NCI-H1436 (cell line): ENCODE results near the gene STX18.
"Not testable (repeated sequence)": the region's sequence is repeated elsewhere in the genome, so short reads cannot be mapped to it uniquely, and the experiment has no call there.

ENCODE experiments used
- DNase-seq: peaks from one replicate; lab custom pipeline; 2025; lab: John Stamatoyannopoulos, UW

Gene STX18

GRCh38 chr4:4437798-4438470 is 103.9 kb downstream of the STX18 start:
- DNase-seq, result no peak

GRCh38 chr4:4436244-4436823 is 105.5 kb downstream of the STX18 start:
- no peak for DNase-seq

GRCh38 chr4:4433941-4434340 is 107.9 kb downstream of the STX18 start:
- DNase-seq, result no peak

- DNase-seq, result no peak
Measured at GRCh38 chr4:4432341-4433125, 109.3 kb downstream of the STX18 start.

DNA sequence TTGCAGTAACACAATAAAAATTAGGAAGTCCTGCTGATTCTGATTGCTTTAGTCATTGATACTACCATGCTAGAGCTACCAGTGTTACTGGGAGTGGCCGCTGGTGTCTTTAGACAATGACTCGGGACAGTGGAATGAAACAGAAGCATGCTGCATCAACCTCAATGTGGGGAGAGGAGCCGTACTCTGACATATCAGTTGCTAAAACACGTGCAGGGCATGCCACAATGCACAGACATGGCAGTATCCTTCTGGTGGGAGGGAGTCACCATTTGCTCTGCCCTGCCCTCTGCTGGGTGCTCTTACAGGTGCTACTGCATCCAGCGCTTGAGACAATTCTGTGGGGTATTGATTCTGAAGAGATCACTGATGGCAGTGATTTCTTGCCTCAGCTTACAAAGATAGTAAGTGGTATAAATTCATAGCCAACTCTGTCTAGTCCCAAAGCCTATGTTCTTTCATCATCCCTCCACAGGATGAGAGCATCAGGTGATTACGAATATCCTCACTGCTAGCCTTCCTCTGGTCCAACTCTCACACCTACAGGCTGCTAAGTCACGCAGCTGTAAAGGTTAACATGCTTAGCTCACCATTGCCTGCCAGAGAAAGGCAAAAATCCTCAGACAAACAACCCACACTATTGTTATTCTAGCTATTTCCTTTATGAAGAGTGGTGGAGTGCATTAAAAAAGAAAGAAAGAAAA is 111.2 kb downstream of the STX18 start:
- DNase-seq, result no peak

DNA sequence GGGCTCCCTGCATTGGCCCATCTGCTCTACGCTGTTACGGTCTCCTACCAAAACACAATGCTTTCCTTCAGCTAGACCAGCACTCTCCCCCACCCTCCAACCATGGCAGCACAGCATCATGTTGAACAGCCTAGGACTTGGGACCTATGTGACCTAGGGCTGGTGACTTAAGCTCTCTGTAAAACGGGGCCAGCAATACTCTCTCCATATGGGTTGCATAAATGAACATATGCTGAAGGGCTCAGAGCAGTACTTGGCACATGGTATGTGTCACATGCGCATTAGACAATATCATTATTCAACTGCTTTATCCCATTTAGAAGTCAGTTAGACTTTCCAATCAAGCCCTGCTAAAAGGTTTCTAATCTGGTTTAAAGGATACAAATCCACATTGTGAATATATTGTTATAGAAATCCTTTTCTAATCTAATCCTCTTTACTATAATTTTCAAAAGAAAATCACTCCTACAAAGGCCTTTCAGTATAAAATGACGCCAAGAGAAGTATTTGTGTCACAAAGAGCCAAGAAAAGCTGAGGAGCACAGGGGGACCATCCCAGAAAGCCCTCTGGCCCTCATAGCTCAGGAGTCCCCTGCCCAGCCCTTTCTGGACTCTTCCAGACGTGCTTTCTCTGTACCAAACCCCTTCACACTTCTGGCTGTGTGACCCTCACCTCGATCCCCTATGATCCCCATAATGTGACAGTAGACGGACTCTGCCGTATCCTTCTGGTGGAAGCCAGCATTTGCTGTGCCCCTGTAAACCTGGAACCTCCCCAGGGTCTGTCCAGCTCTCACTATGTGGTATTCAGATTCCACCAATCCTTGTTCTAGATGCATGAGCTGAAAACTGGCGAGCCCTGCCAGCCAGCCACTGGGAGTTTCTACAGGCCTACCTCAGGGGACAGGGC is 112.6 kb downstream of the STX18 start:
- DNase-seq, result no peak

DNA sequence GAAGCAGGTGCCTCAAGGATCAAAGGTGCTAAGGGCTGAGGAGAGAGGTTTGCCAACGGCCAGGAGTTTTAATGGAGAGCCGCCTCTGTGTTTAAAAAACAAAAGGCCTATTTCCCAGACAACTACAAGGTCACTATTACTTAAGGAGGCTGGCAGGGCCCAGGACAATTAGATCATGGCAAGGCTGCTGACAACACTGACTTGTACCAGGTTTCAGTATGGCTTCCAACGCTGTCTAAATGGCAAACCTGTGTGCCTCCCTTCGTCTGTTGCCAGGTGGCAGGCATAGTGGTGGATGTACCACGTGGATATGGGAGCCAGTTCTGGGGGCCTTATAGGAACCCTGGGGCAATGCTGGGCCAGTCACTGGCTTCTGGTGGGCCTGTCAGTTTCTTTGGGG is 114.0 kb downstream of the STX18 start:
- no peak for DNase-seq

DNA sequence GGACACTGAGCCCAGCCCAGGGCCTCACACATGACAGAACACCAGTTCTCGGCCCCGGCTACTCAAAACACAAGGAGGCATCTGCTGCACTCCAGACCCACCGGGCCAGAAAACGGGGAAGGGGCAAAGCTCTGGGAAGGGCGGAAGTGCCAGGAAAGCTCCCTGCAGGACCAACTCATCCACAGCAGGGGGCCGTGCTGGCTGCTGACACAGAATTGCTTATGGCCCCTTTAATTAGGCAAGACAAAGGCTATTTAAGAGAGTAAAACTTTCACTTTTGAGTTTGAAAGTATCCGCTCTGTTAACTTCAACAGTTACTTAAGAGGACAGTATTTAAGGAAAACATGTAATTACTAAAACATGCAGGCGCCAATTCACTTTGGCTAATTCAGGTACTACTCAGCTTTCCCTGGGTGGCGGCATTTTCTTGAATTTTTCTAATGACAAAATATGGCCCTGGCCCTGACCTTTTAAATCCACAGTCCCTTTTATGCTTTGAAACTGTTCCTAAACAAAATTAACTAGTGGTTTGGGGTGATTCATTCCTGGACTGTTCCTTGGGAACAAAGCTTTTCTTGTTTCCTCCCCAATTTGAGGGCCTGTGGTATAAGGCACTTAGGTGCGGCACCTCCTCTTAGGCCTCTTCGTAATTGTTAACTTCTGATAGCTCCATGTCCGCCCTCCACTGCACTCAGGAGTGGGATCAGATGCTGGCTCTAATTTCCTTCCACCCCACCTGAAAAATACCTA is 114.6 kb downstream of the STX18 start:
- no peak for DNase-seq

DNA sequence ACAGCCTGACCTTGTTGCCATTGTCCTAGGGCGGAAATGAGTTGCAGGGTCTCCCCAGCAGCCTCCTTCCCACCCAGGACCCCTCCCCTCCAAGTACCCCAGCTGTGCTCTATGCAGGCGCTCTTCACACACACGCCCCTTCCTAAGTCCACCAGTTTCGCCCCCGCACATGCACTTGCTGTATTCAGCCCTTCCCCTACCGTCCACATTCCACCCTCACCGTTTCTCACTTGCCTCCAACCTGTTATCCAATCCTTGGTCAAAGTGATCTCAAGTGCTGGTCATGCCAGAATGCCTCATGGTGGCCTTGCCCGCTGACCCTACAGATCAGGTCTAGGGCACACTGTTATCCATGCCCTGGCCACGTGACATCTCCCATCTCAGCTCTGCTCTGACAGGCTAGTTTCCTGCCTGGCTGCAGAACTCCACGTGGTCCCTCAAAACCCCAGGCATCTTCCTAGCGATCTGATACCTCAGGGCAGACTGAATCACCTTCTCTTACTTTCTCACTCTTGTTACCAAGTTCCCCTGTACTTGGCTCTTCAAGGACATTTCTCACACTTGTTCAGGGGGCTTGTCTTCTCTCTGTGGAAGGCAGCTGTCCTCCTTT is 115.2 kb downstream of the STX18 start:
- DNase-seq, result no peak

DNA sequence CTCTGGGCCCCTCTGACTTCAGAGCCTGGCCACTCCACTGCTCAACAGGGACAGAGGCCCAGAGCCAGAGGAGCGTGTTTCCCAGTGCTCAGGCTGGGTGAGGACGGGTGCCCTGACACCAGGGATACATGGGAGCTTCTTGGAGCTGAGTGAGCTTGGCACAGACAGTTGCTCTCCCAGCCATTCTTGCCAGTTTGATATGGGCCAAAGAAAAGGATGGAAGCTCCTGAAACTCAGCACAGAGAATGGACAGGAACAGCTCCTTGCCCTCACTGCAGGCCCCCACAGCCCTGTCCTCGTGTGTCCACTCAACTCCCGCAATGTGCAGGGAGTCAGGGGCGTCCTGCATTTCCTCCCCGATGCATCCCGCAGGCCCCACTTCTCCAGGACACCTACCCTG is 116.2 kb downstream of the STX18 start:
- no peak for DNase-seq

DNA sequence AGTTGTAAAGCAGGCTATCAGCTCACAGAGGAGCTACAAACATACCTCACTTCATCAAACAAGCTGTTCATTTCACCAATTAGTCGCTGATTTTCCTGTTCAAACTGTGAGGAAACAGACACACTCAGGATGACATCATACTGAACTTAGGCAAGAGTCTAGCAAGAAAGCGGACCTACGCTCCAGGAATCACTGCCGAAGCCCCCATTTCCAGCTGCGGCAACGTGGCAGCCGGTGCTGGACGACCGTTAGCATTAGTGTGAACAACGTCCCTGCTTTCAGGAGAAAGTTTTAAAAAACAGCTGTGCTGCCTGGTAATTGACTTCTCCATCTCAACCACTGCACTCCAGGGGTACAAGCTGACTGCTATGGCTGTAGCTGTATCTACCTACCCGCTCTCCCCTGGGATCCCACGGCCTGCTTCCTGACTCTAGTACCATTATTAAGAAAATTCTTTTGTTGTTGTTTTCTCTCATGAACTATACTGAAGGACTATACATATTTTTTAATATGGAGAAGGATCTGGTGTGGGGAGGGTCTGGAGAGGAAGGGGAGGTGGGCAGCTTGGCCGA is 116.6 kb downstream of the STX18 start:
- DNase-seq, result no peak

DNA sequence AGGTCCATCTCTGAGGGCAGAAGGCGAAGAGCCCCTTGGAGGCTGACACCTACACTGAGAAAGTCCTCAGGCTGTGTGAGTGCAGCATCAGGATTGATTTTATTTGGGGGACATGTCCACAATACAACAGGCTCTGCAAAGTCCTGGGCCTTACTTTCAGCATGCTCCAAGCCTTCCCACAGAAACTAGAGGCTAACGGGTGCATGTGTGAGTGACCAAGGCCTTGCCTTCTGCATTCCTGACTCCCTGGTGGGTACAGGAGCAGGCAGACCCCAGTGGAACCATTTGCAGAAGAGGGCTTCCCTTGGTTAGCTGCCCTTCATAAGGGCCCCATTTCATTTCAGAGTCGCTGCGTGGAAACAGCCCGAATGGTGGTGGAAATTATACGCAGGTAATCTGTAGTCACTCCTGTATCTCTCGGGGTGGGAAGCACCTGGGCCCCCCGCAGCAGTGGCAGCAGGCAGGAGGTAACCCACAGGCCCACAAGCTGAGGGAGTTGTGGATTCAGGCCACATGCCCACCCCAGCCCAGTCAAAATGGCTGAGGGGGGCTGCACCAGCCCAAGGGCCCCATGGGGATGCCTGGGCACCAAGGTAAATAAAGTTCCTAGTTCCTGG is 117.2 kb downstream of the STX18 start:
- no peak for DNase-seq

- DNase-seq, result no peak
Measured at GRCh38 chr4:4423706-4424498, 117.9 kb downstream of the STX18 start.

DNA sequence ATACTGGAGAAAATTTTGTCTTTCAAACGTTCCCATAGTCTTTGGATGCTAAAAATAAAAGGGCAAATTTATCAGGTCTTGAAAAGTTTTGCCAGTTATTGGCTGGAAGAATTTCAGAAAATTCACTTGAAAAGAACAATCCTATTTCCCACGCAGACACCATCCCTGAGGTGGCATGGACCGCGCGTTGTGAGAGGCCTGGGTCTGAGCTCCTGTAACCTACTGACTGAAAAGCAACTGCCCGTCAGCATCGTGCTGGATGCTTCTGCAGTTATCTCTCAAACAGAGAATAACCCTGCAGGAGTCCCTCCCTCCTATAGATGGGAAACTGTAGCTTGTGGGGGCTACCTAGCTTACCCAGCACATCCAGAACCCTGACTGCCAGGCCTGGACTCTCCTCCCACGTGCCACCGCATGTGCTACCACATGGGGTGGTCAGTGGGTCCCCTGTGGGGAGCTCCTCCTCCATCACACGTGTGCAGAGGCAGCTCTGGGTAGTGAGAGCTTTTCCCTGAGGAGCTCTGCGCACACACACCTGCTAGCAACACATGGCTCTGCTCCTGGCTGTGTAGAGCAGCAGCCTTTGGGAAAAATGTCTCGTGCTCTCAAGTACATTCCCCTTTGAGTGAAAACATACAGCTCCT is 118.9 kb downstream of the STX18 start:
- no peak for DNase-seq

DNA sequence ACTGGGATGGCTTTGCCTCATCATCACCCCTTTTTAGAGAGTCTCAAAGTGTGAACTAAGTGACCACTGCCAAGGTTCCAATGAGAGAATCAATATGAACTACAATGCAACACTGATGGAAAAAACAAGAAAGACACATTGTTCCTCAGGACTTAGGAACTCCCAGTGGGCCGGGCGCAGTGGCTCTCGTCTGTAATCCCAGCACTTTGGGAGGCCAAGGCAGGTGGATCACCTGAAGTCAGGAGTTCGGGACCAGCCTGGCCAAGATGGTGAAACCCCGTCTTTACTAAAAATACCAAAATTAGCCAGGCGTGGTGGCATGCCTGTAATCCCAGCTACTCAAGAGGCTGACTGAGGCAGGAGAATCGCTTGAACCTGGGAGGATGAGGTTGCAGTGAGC is 119.7 kb downstream of the STX18 start:
- DNase-seq, result not testable (repeated sequence)

- DNase-seq, result no peak
Measured at GRCh38 chr4:4421356-4421755, 120.5 kb downstream of the STX18 start.

DNA sequence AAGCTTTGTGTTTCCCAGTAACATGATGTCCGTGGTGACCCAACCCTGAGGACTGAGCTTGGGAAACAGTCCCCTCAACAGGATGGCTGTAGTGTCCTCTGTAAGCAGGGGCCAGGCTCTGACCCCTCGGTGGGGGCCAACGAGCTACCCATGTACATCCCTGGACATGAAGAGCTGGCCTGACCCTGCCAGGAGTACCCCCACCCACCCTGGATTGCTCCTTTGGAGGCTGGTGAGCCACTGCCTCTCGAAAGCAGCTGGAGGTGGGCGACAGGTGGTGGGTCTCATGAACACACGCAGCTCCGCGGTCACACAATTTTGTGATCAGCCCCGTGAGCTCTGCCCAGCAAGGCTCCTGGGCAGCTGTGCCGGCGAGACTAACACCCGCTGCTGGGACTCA is 121.4 kb downstream of the STX18 start:
- no peak for DNase-seq

- DNase-seq, result no peak
Measured at GRCh38 chr4:4419896-4420295, 122.0 kb downstream of the STX18 start.
